Kidney (tissue), 14 donors: Measurements from ENCODE around the gene PRRX1. TPM values are rescaled to one million over a fixed set of nuclear protein-coding genes. Genes with fewer than 3 reads are reported as not detected.

Experiments
- DNase-seq, 5 donors: peaks; one replicate each; pipeline ENCODE4 v3.0.0-alpha.2; 2013 to 2020
- FAIRE-seq: peaks from 2 replicates; lab custom pipeline; 2012; peaks lifted over from hg19 to GRCh38; lab: Jason Lieb, UNC
- H3K27ac ChIP-seq, 2 donors: one replicate each; pipeline ENCODE4 v1.7.0; 2013; ENCODE audit warnings: low read depth in 2 of 2, low read length in 2 of 2, inconsistent platforms in 1 of 2
- H3K27me3 ChIP-seq: one replicate; pipeline ENCODE4 v1.7.1; 2013; ENCODE audit warnings: low read length, inconsistent platforms; ENCODE audit not compliant: control insufficient read depth, insufficient read depth
- H3K36me3 ChIP-seq, 3 donors: one replicate each; pipeline versions ENCODE4 v1.7.0 to v1.7.1; 2013; ENCODE audit warnings: low read length in 3 of 3, control low read depth in 1 of 3, inconsistent platforms in 1 of 3; ENCODE audit not compliant: insufficient read depth in 3 of 3, control insufficient read depth in 2 of 3
- H3K4me1 ChIP-seq, 3 donors: one replicate each; pipeline versions ENCODE4 v1.7.0 to v1.7.1; 2013; ENCODE audit warnings: low read length in 3 of 3, inconsistent platforms in 1 of 3, low read depth in 1 of 3; ENCODE audit not compliant: control insufficient read depth in 2 of 3, insufficient read depth in 2 of 3
- H3K4me3 ChIP-seq, 3 donors: one replicate each; pipeline versions ENCODE4 v1.7.0 to v1.8.1; 2013; ENCODE audit warnings: low read length in 3 of 3, control low read depth in 1 of 3, inconsistent platforms in 1 of 3
- H3K9ac ChIP-seq, 3 donors: one replicate each; pipeline versions ENCODE4 v1.7.0 to v1.7.1; 2013; ENCODE audit warnings: low read length in 3 of 3, control low read depth in 1 of 3, inconsistent platforms in 1 of 3
- H3K9me3 ChIP-seq, 3 donors: one replicate each; pipeline versions ENCODE4 v1.7.0 to v1.7.1; 2013; ENCODE audit warnings: low read length in 3 of 3, control low read depth in 1 of 3, inconsistent platforms in 1 of 3; ENCODE audit not compliant: control insufficient read depth in 2 of 3, insufficient read depth in 1 of 3
- CTCF ChIP-seq: IDR thresholded peaks from 3 replicates; pipeline ENCODE4 v1.5.1; 2012; ENCODE audit warnings: mild to moderate bottlenecking, moderate library complexity, borderline replicate concordance; ENCODE audit not compliant: insufficient read depth; ENCODE audit errors: extremely low read depth
- intact Hi-C: fragments of 100-400 bp; cut with DNase I; formaldehyde crosslinking; loops from one replicate; pipeline ENCODE4 v1.11.1; 2022
- polyA plus RNA-seq: library from polyadenylated mRNA; stranded (reverse); fragments of 350-450 nt; fragmentation: Illumina TruSeq; extraction: RNeasy Lipid Tissue Mini Kit (QIAGEN cat#74804); gene quantifications from one replicate; pipeline ENCODE4 v1.2.3, GENCODE V29; 2014; ENCODE audit warnings: low read depth, low replicate concordance; ENCODE audit not compliant: insufficient read depth
- total RNA-seq: library from RNA; stranded (reverse); fragmentation: NEBNext Ultra II Directional; extraction: Animal tissue kit (Norgen Biotek cat#: 25700); gene quantifications from one replicate; pipeline ENCODE4 v1.2.1, GENCODE V29; 2021
- donor health status: control.
- donor health status: control.
- donor health status: control.
- donor health status: control.
- donor health status: control.
- donor health status: DM: yes; HTN: yes; CAD: no.
- donor health status: Normal renal cell carcinoma (clear cell type).

PRRX1 gene
- total and polyA plus RNA-seq, 2 donors from 2014 or later, result 0.67 to 8.1 TPM

- no peak overlapping the region for H3K27ac ChIP-seq
- peaks cover 47% of the 10 kb centered on the region for H3K27me3 ChIP-seq
- DNase-seq (peak in 3 of 5 donors; percentile 15 to 51 (median 29)), FAIRE-seq (no peak)
- H3K9ac ChIP-seq, result no peak overlapping the region
- no peaks in the 10 kb centered on the region for H3K36me3 ChIP-seq
- TF ChIP-seq CTCF, result no peak
- peaks cover 0 to 7% (median 3%) of the 10 kb centered on the region in 3 donors for H3K4me1 ChIP-seq
- H3K4me3 ChIP-seq, result no peak overlapping the region
- no peaks in the 10 kb centered on the region for H3K9me3 ChIP-seq
- intact Hi-C loops, result no loop called here
Measured at GRCh38 chr1:170660281-170660713, 3.6 kb upstream of the PRRX1 start.

- intact Hi-C loops, result no loop called here
- no peak overlapping the region for H3K27ac ChIP-seq
- FAIRE-seq (no peak), DNase-seq (peak in 4 of 5 donors; percentile 35 to 73 (median 42))
- H3K27me3 ChIP-seq, result peaks cover 52% of the 10 kb centered on the region
- no peaks in the 10 kb centered on the region for H3K36me3 ChIP-seq
- H3K9ac ChIP-seq, result no peak overlapping the region
- peak overlapping the region in 1 of 3 donors; percentile 5 for H3K4me3 ChIP-seq
- peaks cover 0 to 7% (median 3%) of the 10 kb centered on the region in 3 donors for H3K4me1 ChIP-seq
- no peak for TF ChIP-seq CTCF
- H3K9me3 ChIP-seq, result no peaks in the 10 kb centered on the region
Measured at GRCh38 chr1:170660871-170661645, 2.9 kb upstream of the PRRX1 start.

GRCh38 chr1:170661646-170662411 lies 2.1 kb upstream of the PRRX1 start:
- H3K4me1 ChIP-seq, result peaks cover 0 to 7% (median 3%) of the 10 kb centered on the region in 3 donors
- intact Hi-C loops, result no loop called here
- no peak for FAIRE-seq

More at GRCh38 chr1:170661646-170662411, 2.1 kb upstream of the PRRX1 start:
- Histone ChIP-seq H3K9me3 (no peaks in the 10 kb centered on the region), H3K36me3 (no peaks in the 10 kb centered on the region), H3K27ac (no peak overlapping the region), H3K9ac (no peak overlapping the region), H3K4me3 (peak overlapping the region; percentile 16 to 43 (median 42)), H3K27me3 (peaks cover 58% of the 10 kb centered on the region)
- DNase-seq, result peak in 3 of 5 donors; percentile 45 to 59 (median 52)
- no peak for TF ChIP-seq CTCF
